H1 (cell line): Measurements from ENCODE around the gene TM9SF1. TPM values are rescaled to one million over a fixed set of nuclear protein-coding genes. Genes with fewer than 3 reads are reported as not detected.

ENCODE experiments used
- CTCF ChIA-PET: fragments of 300-600 bp; sonication (Branson Sonifier 250); formaldehyde crosslinking; loops from one replicate; lab custom pipeline; 2021; ENCODE audit not compliant: partially characterized antibody; lab: Charles Lee
- POLR2A ChIA-PET: fragments of 300-600 bp; sonication (Branson Sonifier 250); formaldehyde crosslinking; loops from one replicate; lab custom pipeline; 2021; ENCODE audit warnings: inconsistent platforms; ENCODE audit not compliant: partially characterized antibody; lab: Charles Lee
- DNase-seq, 2 experiments: peaks; one replicate each; pipeline versions ENCODE4 v3.0.0 to v3.0.0-alpha.2; 2010 to 2022; ENCODE audit warnings: low spot score in 2 of 2, low read depth in 1 of 2, mixed read lengths in 1 of 2
- FAIRE-seq: peaks from 2 replicates; lab custom pipeline; 2011; peaks lifted over from hg19 to GRCh38; lab: Jason Lieb, UNC
- H2AFZ ChIP-seq: 2 replicates; pipeline ENCODE4 v1.8.1; 2012; ENCODE audit warnings: low read length, inconsistent platforms
- H2AK5ac ChIP-seq: 2 replicates; pipeline ENCODE4 v1.6.1; 2013; ENCODE audit warnings: low read depth, low read length
- H2BK120ac ChIP-seq: replicated peaks from 2 replicates; pipeline ENCODE3; 2013; ENCODE audit warnings: low read depth, low read length, inconsistent platforms
- H2BK12ac ChIP-seq: 2 replicates; pipeline ENCODE4 v1.6.1; 2013; ENCODE audit warnings: low read depth, low read length
- H2BK15ac ChIP-seq: 2 replicates; pipeline ENCODE4 v1.6.1; 2013; ENCODE audit warnings: low read length
- H2BK20ac ChIP-seq: 2 replicates; pipeline ENCODE4 v1.6.1; 2013; ENCODE audit warnings: low read length
- H2BK5ac ChIP-seq: 2 replicates; pipeline ENCODE4 v1.6.1; 2013; ENCODE audit warnings: low read depth, low read length
- H3K14ac ChIP-seq: 2 replicates; pipeline ENCODE4 v1.6.1; 2013; ENCODE audit warnings: inconsistent platforms; ENCODE audit not compliant: insufficient read length
- H3K18ac ChIP-seq: 2 replicates; pipeline ENCODE4 v1.6.1; 2013; ENCODE audit warnings: low read length; ENCODE audit errors: extremely low read depth
- H3K23ac ChIP-seq: 2 replicates; pipeline ENCODE4 v1.6.1; 2013; ENCODE audit warnings: inconsistent platforms; ENCODE audit not compliant: insufficient read length
- H3K23me2 ChIP-seq: 2 replicates; pipeline ENCODE4 v1.6.1; 2013; ENCODE audit warnings: low read depth, low read length
- H3K27ac ChIP-seq: 2 replicates; pipeline ENCODE4 v1.6.1; 2011; ENCODE audit warnings: low read depth, low read length, inconsistent platforms
- H3K27me3 ChIP-seq, 4 experiments: replicated peaks in 1 of 4; 1 replicate in 1 of 4; 2 replicates in 3 of 4; pipeline versions ENCODE4 v1.6.1 to v1.8.1; 2011 to 2013; ENCODE audit warnings: low read length in 3 of 4, mild to moderate bottlenecking in 3 of 4, inconsistent platforms in 2 of 4, mixed read lengths in 2 of 4, moderate library complexity in 1 of 4; ENCODE audit not compliant: control insufficient read depth in 3 of 4, insufficient read depth in 3 of 4; ENCODE audit errors: extremely low read depth in 1 of 4
- H3K36me3 ChIP-seq, 4 experiments: 2 replicates each; pipeline versions ENCODE4 v1.6.1 to v1.8.1; 2011 to 2013; ENCODE audit warnings: mild to moderate bottlenecking in 4 of 4, low read length in 3 of 4, moderate library complexity in 2 of 4, control low read depth in 1 of 4, inconsistent platforms in 1 of 4; ENCODE audit not compliant: insufficient read depth in 4 of 4, control insufficient read depth in 2 of 4
- H3K4ac ChIP-seq: replicated peaks from 2 replicates; pipeline ENCODE3; 2013; ENCODE audit warnings: low read length, low read depth, mixed read lengths, inconsistent platforms; ENCODE audit not compliant: insufficient read length
- H3K4me1 ChIP-seq, 4 experiments: replicated peaks in 1 of 4; 1 replicate in 1 of 4; 2 replicates in 3 of 4; pipeline versions ENCODE4 v1.6.1 to v1.8.1; 2011 to 2013; ENCODE audit warnings: low read length in 3 of 4, inconsistent platforms in 2 of 4, mixed read lengths in 1 of 4; ENCODE audit not compliant: insufficient read depth in 4 of 4, control insufficient read depth in 3 of 4
- H3K4me2 ChIP-seq, 2 experiments: 2 replicates each; pipeline versions ENCODE4 v1.6.1 to v1.8.1; 2011 to 2013; ENCODE audit warnings: low read depth in 2 of 2, low read length in 2 of 2, control low read depth in 1 of 2, inconsistent platforms in 1 of 2, mild to moderate bottlenecking in 1 of 2; ENCODE audit not compliant: insufficient read depth in 1 of 2
- H3K4me3 ChIP-seq, 4 experiments: fragments of 200-600, 300-600 bp in 1 of 4; sonication (generic), shearing (Covaris generic), sonication (Bioruptor Twin) in 1 of 4; 2 replicates each; pipeline versions ENCODE4 v1.5.1 to v1.8.1; 2011 to 2016; ENCODE audit warnings: low read length in 4 of 4, low read depth in 3 of 4, control low read depth in 2 of 4, inconsistent platforms in 2 of 4, mild to moderate bottlenecking in 2 of 4, mixed read lengths in 1 of 4, moderate library complexity in 1 of 4; ENCODE audit not compliant: insufficient read depth in 2 of 4; ENCODE audit errors: extremely low read depth in 1 of 4
- H3K56ac ChIP-seq: replicated peaks from 2 replicates; pipeline ENCODE3; 2013; ENCODE audit warnings: low read depth, mild to moderate bottlenecking, mixed read lengths, low read length, inconsistent platforms; ENCODE audit not compliant: insufficient read length
- H3K79me1 ChIP-seq: 2 replicates; pipeline ENCODE4 v1.6.1; 2013; ENCODE audit warnings: low read depth, low read length, control low read depth
- H3K79me2 ChIP-seq, 2 experiments: 2 replicates each; pipeline versions ENCODE4 v1.6.1 to v1.8.1; 2012 to 2013; ENCODE audit warnings: low read length in 2 of 2, mild to moderate bottlenecking in 2 of 2, inconsistent platforms in 1 of 2; ENCODE audit not compliant: insufficient read depth in 2 of 2, control insufficient read depth in 1 of 2
- H3K9ac ChIP-seq, 4 experiments: replicated peaks in 1 of 4; 1 replicate in 1 of 4; 2 replicates in 3 of 4; pipeline versions ENCODE4 v1.6.1 to v1.8.1; 2011 to 2013; ENCODE audit warnings: low read depth in 3 of 4, low read length in 3 of 4, control low read depth in 2 of 4, mild to moderate bottlenecking in 2 of 4, moderate library complexity in 2 of 4, inconsistent platforms in 1 of 4; ENCODE audit errors: extremely low read depth in 1 of 4
- H3K9me3 ChIP-seq, 2 experiments: 2 replicates each; pipeline versions ENCODE4 v1.6.1 to v1.8.1; 2012 to 2013; ENCODE audit warnings: mild to moderate bottlenecking in 2 of 2, moderate library complexity in 2 of 2, control low read depth in 1 of 2, inconsistent platforms in 1 of 2, low read depth in 1 of 2, low read length in 1 of 2, mixed read lengths in 1 of 2; ENCODE audit not compliant: insufficient read depth in 2 of 2
- H4K20me1 ChIP-seq, 2 experiments: replicated peaks in 1 of 2; 2 replicates each; pipeline versions ENCODE3 to v1.8.1; 2011 to 2013; ENCODE audit warnings: inconsistent platforms in 2 of 2, low read length in 2 of 2, mild to moderate bottlenecking in 1 of 2; ENCODE audit not compliant: insufficient read depth in 2 of 2, control insufficient read depth in 1 of 2
- H4K5ac ChIP-seq: 2 replicates; pipeline ENCODE4 v1.6.1; 2013; ENCODE audit warnings: low read length, low read depth, mixed read lengths, inconsistent platforms; ENCODE audit not compliant: insufficient read length
- H4K8ac ChIP-seq: 2 replicates; pipeline ENCODE4 v1.8.0; 2013; ENCODE audit warnings: mild to moderate bottlenecking, moderate library complexity, low read length, inconsistent platforms; ENCODE audit not compliant: insufficient read depth; ENCODE audit errors: extremely low read depth
- H4K91ac ChIP-seq: replicated peaks from 2 replicates; pipeline ENCODE3; 2013; ENCODE audit warnings: low read length, mixed read lengths, inconsistent platforms; ENCODE audit not compliant: insufficient read length
- CBX5 ChIP-seq: fragments of 300-800, 300-1000 bp; sonication (generic); IDR thresholded peaks from 2 replicates; pipeline ENCODE4 v1.7.1; 2016; ENCODE audit warnings: antibody characterized with exemption, low read length, low read depth
- CBX8 ChIP-seq: fragments of 300-800, 300-1000 bp; sonication (generic); IDR thresholded peaks from 2 replicates; pipeline ENCODE4 v1.7.1; 2016; ENCODE audit warnings: low read depth, low read length, borderline replicate concordance
- JUN ChIP-seq: IDR thresholded peaks from 2 replicates; pipeline ENCODE4 v1.6.1; 2011; ENCODE audit warnings: low read depth, mild to moderate bottlenecking, improper control_type of control experiment, low read length
- KDM4A ChIP-seq: IDR thresholded peaks from one replicate; pipeline ENCODE4 v1.7.1; 2012; ENCODE audit warnings: low read depth, mild to moderate bottlenecking, moderate library complexity, low read length, inconsistent platforms; ENCODE audit not compliant: severe bottlenecking
- NANOG ChIP-seq: IDR thresholded peaks from 2 replicates; pipeline ENCODE4 v1.6.1; 2011; ENCODE audit warnings: low read length, low read depth, mild to moderate bottlenecking, inconsistent platforms; ENCODE audit not compliant: insufficient read depth, poor library complexity, severe bottlenecking
- POLR2A ChIP-seq, 2 experiments: IDR thresholded peaks; 1 replicate in 1 of 2; 2 replicates in 1 of 2; pipeline ENCODE4 v1.6.1; 2011; ENCODE audit warnings: low read depth in 2 of 2, low read length in 2 of 2, mild to moderate bottlenecking in 2 of 2; ENCODE audit errors: control extremely low read depth in 1 of 2
- SIN3A ChIP-seq, 2 experiments: IDR thresholded peaks in 1 of 2; conservative IDR thresholded peaks in 1 of 2; 2 replicates each; pipeline ENCODE4 v1.6.1; 2011 to 2012; ENCODE audit warnings: low read length in 2 of 2, improper control_type of control experiment in 1 of 2, low read depth in 1 of 2, mild to moderate bottlenecking in 1 of 2
- ZNF274 ChIP-seq: IDR thresholded peaks from 2 replicates; pipeline ENCODE4 v1.7.0; 2012; ENCODE audit warnings: low read length, borderline replicate concordance; ENCODE audit errors: extremely low read depth
- WGBS, 2 experiments: shearing (Covaris generic) in 1 of 2; methylation state at CpG; one replicate each; pipeline versions ENCODE4 v1.1.6 to v1.1.7; 2013 to 2015; ENCODE audit warnings: low lambda C conversion rate in 2 of 2, mixed read lengths in 2 of 2, inconsistent platforms in 1 of 2, low coverage in 1 of 2, missing lambda C conversion rate in 1 of 2; ENCODE audit not compliant: insufficient replicate concordance in 2 of 2, insufficient coverage in 1 of 2, insufficient read length in 1 of 2; ENCODE audit errors: extremely low coverage in 1 of 2, missing lambda C conversion rate in 1 of 2; 5-methylcytosine and 5-hydroxymethylcytosine counted together
- polyA plus RNA-seq, 7 experiments: library from polyadenylated mRNA; depleted of rRNA in 3 of 7; stranded (reverse) in 5 of 7; unstranded in 2 of 7; fragments of >200 nt in 5 of 7; fragments of 200-250 nt in 2 of 7; gene quantifications; 1 replicate in 5 of 7; 2 replicates in 1 of 7; 4 replicates in 1 of 7; pipeline versions ENCODE4 v1.2.1 to v1.2.3, GENCODE V29; 2011 to 2013; ENCODE audit warnings: missing spikeins in 2 of 7, mixed read lengths in 2 of 7
- total RNA-seq: library from RNA; stranded (reverse); fragmentation: NEBNext Ultra II Directional; extraction: Animal tissue kit (Norgen Biotek cat#: 25700); gene quantifications from 2 replicates; pipeline ENCODE4 v1.2.1, GENCODE V29; 2021
- TF ChIP-seq, protein P1 (sequence below): IDR thresholded peaks from 2 replicates; pipeline ENCODE4 v1.6.1; 2012; ENCODE audit warnings: inconsistent platforms

The TM9SF1 gene
- total and polyA plus RNA-seq, 2 of the 8 experiments (the other 6 are each of a cell fraction or from before 2014, with no cell fraction given) = 22.2 to 29.2 TPM

GRCh38 chr14:24194186-24194872, 912 bp downstream of the TM9SF1 start:
- Histone ChIP-seq H3K4me2 (peak overlapping the region; percentile 79 to 94), H3K27me3 (no peaks in the 10 kb centered on the region), H3K79me2 (peaks cover 0 to 3% of the 10 kb centered on the region in 2 experiments; a peak in 2 of 4 replicates), H3K23ac (no peak overlapping the region), H3K9me3 (no peaks in the 10 kb centered on the region), H4K91ac (no peak overlapping the region), H2BK15ac (no peak overlapping the region), H2BK20ac (no peak overlapping the region), H2BK120ac (no peak overlapping the region), H2AK5ac (no peak overlapping the region), H4K20me1 (no peaks in the 10 kb centered on the region), H4K8ac (no peak overlapping the region), H3K18ac (no peak overlapping the region), H3K27ac (no peak overlapping the region), H3K36me3 (peaks cover 4 to 6% (median 5%) of the 10 kb centered on the region in 4 experiments; a peak in 6 of 8 replicates), H3K23me2 (peaks cover 5% of the 10 kb centered on the region; the same call in 1 of the 2 replicates), H2AFZ (no peak overlapping the region), H3K56ac (no peak overlapping the region), H3K4me1 (peaks cover 0 to 9% (median 3%) of the 10 kb centered on the region in 4 experiments; a peak in 3 of 7 replicates), H3K14ac (no peak overlapping the region), H3K79me1 (peaks cover 3% of the 10 kb centered on the region; the same call in 1 of the 2 replicates), H2BK12ac (no peak overlapping the region), H4K5ac (no peak overlapping the region), H2BK5ac (no peak overlapping the region), H3K9ac (no peak overlapping the region), H3K4me3 (peak overlapping the region; percentile 65 to 88 (median 84)), H3K4ac (no peak overlapping the region)
- WGBS, 2 experiments = 88% methylated on average over 7 of the region's 7 CpGs; no CpG with 5 or more reads in 1 of the 2 experiments
- POLR2A ChIA-PET = interaction anchor here (0.6 to 4.7 kb wide), 18 partner anchors 10 to 100 kb away, joined by 3 to 119 read pairs (median 6); partner anchors contain the start of genes CHMP4A, EMC9, GMPR2 and IRF9
- no peak for FAIRE-seq
- no peak for DNase-seq
- CTCF ChIA-PET = interaction anchor here (1.1 to 2.1 kb wide), 5 partner anchors 19 to 202 kb away, joined by 3 to 7 read pairs (median 4); partner anchors contain the start of genes CHMP4A and TINF2
- no peak for TF ChIP-seq KDM4A
- TF ChIP-seq, protein P1, sequence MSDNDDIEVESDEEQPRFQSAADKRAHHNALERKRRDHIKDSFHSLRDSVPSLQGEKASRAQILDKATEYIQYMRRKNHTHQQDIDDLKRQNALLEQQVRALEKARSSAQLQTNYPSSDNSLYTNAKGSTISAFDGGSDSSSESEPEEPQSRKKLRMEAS = no peak
- TF ChIP-seq POLR2A (IDR thresholded peaks at IDR 0.05; ENCODE audit: control extremely low read depth in 1 of 2, low read depth in 2 of 2, low read length in 2 of 2) = no peak
- TF ChIP-seq ZNF274 = no peak
- no peak for TF ChIP-seq JUN
- TF ChIP-seq NANOG = no peak
- no peak for TF ChIP-seq SIN3A (conservative IDR thresholded peaks at IDR 0.05 in 1 of 2, IDR thresholded peaks at IDR 0.05 in 1 of 2; ENCODE audit: low read depth in 1 of 2, low read length in 2 of 2)
- TF ChIP-seq CBX5 = no peak
- no peak for TF ChIP-seq CBX8
